AG08396 (cell line): ENCODE data around the gene EIF6.

Experiments used
- DNase-seq: peaks from one replicate; pipeline ENCODE4 v3.0.0; 2012; ENCODE audit warnings: low spot score, mixed read lengths

The EIF6 gene

GRCh38 chr20:35312318-35312717 is 27.7 kb upstream of the EIF6 start:
- DNase-seq = peak; percentile 64

- DNase-seq = no peak
Observed at GRCh38 chr20:35311822-35312221, 27.2 kb upstream of the EIF6 start.

GRCh38 chr20:35311409-35311808 is 26.8 kb upstream of the EIF6 start:
- no peak for DNase-seq

GRCh38 chr20:35307666-35308653 is 23.4 kb upstream of the EIF6 start:
- DNase-seq = peak; percentile 45

GRCh38 chr20:35306931-35307517 is 22.5 kb upstream of the EIF6 start:
- peak; percentile 49 for DNase-seq

- DNase-seq = peak; percentile 94
Observed at GRCh38 chr20:35305682-35306556, 21.3 kb upstream of the EIF6 start.

GRCh38 chr20:35304956-35305355 is 20.4 kb upstream of the EIF6 start:
- no peak for DNase-seq

- DNase-seq = peak; percentile 71
Observed at GRCh38 chr20:35303735-35304491, 19.3 kb upstream of the EIF6 start.

GRCh38 chr20:35303382-35303734 is 18.8 kb upstream of the EIF6 start:
- DNase-seq = no peak

GRCh38 chr20:35302421-35303335 is 18.1 kb upstream of the EIF6 start:
- DNase-seq = no peak

- no peak for DNase-seq
Observed at GRCh38 chr20:35301426-35301825, 16.9 kb upstream of the EIF6 start.

- no peak for DNase-seq
Observed at GRCh38 chr20:35300469-35301262, 16.1 kb upstream of the EIF6 start.

- DNase-seq = no peak
Observed at GRCh38 chr20:35299780-35300179, 15.2 kb upstream of the EIF6 start.

- DNase-seq = no peak
Observed at GRCh38 chr20:35298264-35298663, 13.7 kb upstream of the EIF6 start.

- DNase-seq = no peak
Observed at GRCh38 chr20:35297740-35298139, 13.2 kb upstream of the EIF6 start.

GRCh38 chr20:35297155-35297554 is 12.6 kb upstream of the EIF6 start:
- peak; percentile 51 for DNase-seq

GRCh38 chr20:35296101-35296554 is 11.6 kb upstream of the EIF6 start:
- no peak for DNase-seq

- DNase-seq = no peak
Observed at GRCh38 chr20:35295674-35296073, 11.1 kb upstream of the EIF6 start.

- no peak for DNase-seq
Observed at GRCh38 chr20:35295058-35295457, 10.5 kb upstream of the EIF6 start.

GRCh38 chr20:35294293-35294685 is 9.7 kb upstream of the EIF6 start:
- no peak for DNase-seq
